ENCODE results near the gene ITGB3BP. TPM values are rescaled to one million over a fixed set of nuclear protein-coding genes. Genes with fewer than 3 reads are reported as not detected.
A peak's percentile ranks its signal among the peaks of the same experiment; 100 is the strongest.

ITGB3BP gene
- total and polyA plus RNA-seq, 2 experiments from 2014 or later: 14.6 to 27.7 TPM

GRCh38 chr1:63487336-63488065, 35.5 kb downstream of the ITGB3BP start:
- DNase-seq (ENCODE audit: low spot score): peak; percentile 9
- 56% methylated on average over 8 of the region's 8 CpGs for WGBS (ENCODE audit: low lambda C conversion rate, missing lambda C conversion rate)
- Histone ChIP-seq H3K9me2 (replicated peaks; ENCODE audit: insufficient read depth) (no peaks in the 10 kb centered on the region), H3K4me2 (peak overlapping the region; percentile 12), H3K27ac (no peak overlapping the region), H3K4me3 (no peak overlapping the region), H3K27me3 (no peaks in the 10 kb centered on the region), H4K20me1 (ENCODE audit: insufficient read depth, poor library complexity, severe bottlenecking) (no peaks in the 10 kb centered on the region), H3K36me3 (replicated peaks; ENCODE audit: insufficient read depth, low read depth) (no peaks in the 10 kb centered on the region), H3K4me1 (ENCODE audit: insufficient read depth) (no peaks in the 10 kb centered on the region), H3K79me2 (no peaks in the 10 kb centered on the region), H3K9me3 (ENCODE audit: low read depth) (no peaks in the 10 kb centered on the region), H2AFZ (no peak overlapping the region)
- TF ChIP-seq CTCF (IDR thresholded peaks at IDR 0.05; ENCODE audit: poor library complexity): no peak
- no peak for TF ChIP-seq EZH2 (IDR thresholded peaks at IDR 0.05; ENCODE audit: borderline replicate concordance)
- no peak for TF ChIP-seq EZH2phosphoT487 (IDR thresholded peaks at IDR 0.05; ENCODE audit: low read depth, severe bottlenecking, unreplicated experiment)

DNA sequence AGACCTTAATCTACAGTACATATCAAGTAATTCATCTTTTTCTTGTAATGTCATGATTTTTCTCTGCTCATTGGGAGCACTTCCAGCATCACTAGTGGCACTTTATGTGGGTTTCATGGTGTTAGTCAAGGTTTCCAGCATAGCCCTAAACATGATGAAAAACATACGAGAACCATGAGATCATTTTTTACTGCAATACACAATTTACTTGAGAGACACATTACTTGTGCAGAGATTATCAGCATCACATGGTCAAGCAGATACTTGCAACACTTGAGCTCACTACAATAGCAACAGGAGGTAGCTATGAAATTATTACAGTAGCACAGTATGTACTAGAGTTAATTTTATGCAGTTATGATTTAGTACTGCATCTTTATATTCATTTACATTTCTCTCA, 36.4 kb downstream of the ITGB3BP start:
- Histone ChIP-seq H3K79me2 (no peaks in the 10 kb centered on the region), H3K4me1 (ENCODE audit: insufficient read depth) (no peaks in the 10 kb centered on the region), H3K4me3 (no peak overlapping the region), H4K20me1 (ENCODE audit: insufficient read depth, poor library complexity, severe bottlenecking) (no peaks in the 10 kb centered on the region), H3K27ac (no peak overlapping the region), H3K9me3 (ENCODE audit: low read depth) (no peaks in the 10 kb centered on the region), H2AFZ (no peak overlapping the region), H3K9me2 (replicated peaks; ENCODE audit: insufficient read depth) (no peaks in the 10 kb centered on the region), H3K4me2 (no peak overlapping the region), H3K27me3 (no peaks in the 10 kb centered on the region), H3K36me3 (replicated peaks; ENCODE audit: insufficient read depth, low read depth) (no peaks in the 10 kb centered on the region)
- 86% methylated on average over 1 of the region's 1 CpG for WGBS (ENCODE audit: low lambda C conversion rate, missing lambda C conversion rate)
- TF ChIP-seq EZH2 (IDR thresholded peaks at IDR 0.05; ENCODE audit: borderline replicate concordance) (no peak), CTCF (IDR thresholded peaks at IDR 0.05; ENCODE audit: poor library complexity) (no peak)
- DNase-seq (ENCODE audit: low spot score): no peak

DNA sequence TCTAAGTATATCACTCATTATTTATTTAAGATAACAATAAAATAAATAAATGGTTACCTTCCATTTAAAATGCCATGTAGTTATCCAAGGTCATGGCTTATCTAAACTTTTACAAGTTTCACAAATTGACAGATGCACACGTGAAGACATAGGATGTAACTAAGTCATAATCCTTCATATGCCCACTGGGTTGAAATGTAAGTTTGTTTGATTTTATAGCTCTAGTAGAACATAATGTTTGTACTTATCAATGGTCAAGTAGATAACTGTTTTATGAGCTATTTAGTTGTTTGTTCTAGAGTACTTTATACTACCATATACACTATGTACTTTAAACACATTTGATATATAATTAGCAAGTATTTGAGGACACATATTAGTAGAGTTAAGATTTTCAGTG, 43.0 kb downstream of the ITGB3BP start:
- Histone ChIP-seq H3K79me2 (no peaks in the 10 kb centered on the region), H3K36me3 (replicated peaks; ENCODE audit: insufficient read depth, low read depth) (no peaks in the 10 kb centered on the region), H4K20me1 (ENCODE audit: insufficient read depth, poor library complexity, severe bottlenecking) (no peaks in the 10 kb centered on the region), H3K27ac (no peak overlapping the region), H3K4me1 (ENCODE audit: insufficient read depth) (no peaks in the 10 kb centered on the region), H2AFZ (no peak overlapping the region), H3K27me3 (no peaks in the 10 kb centered on the region), H3K4me3 (no peak overlapping the region), H3K9me2 (replicated peaks; ENCODE audit: insufficient read depth) (no peaks in the 10 kb centered on the region), H3K9me3 (ENCODE audit: low read depth) (no peaks in the 10 kb centered on the region), H3K4me2 (no peak overlapping the region)
- TF ChIP-seq CTCF (IDR thresholded peaks at IDR 0.05; ENCODE audit: poor library complexity): no peak
- TF ChIP-seq EZH2phosphoT487 (IDR thresholded peaks at IDR 0.05; ENCODE audit: low read depth, severe bottlenecking, unreplicated experiment): no peak
- TF ChIP-seq EZH2 (IDR thresholded peaks at IDR 0.05; ENCODE audit: borderline replicate concordance): no peak
- DNase-seq (ENCODE audit: low spot score): no peak
- WGBS (ENCODE audit: low lambda C conversion rate, missing lambda C conversion rate): 37% methylated on average over 1 of the region's 1 CpG
